HG02798 (cell line): ENCODE results near the gene CYP1A1.

Source experiments
- ATAC-seq: cut with Tn5 transposase; IDR thresholded peaks from one replicate; pipeline ENCODE4 v1.9.1; 2021; ENCODE audit warnings: mild to moderate bottlenecking; ENCODE audit not compliant: unreplicated experiment, poor library complexity

CYP1A1 gene, protein sequence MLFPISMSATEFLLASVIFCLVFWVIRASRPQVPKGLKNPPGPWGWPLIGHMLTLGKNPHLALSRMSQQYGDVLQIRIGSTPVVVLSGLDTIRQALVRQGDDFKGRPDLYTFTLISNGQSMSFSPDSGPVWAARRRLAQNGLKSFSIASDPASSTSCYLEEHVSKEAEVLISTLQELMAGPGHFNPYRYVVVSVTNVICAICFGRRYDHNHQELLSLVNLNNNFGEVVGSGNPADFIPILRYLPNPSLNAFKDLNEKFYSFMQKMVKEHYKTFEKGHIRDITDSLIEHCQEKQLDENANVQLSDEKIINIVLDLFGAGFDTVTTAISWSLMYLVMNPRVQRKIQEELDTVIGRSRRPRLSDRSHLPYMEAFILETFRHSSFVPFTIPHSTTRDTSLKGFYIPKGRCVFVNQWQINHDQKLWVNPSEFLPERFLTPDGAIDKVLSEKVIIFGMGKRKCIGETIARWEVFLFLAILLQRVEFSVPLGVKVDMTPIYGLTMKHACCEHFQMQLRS

DNA sequence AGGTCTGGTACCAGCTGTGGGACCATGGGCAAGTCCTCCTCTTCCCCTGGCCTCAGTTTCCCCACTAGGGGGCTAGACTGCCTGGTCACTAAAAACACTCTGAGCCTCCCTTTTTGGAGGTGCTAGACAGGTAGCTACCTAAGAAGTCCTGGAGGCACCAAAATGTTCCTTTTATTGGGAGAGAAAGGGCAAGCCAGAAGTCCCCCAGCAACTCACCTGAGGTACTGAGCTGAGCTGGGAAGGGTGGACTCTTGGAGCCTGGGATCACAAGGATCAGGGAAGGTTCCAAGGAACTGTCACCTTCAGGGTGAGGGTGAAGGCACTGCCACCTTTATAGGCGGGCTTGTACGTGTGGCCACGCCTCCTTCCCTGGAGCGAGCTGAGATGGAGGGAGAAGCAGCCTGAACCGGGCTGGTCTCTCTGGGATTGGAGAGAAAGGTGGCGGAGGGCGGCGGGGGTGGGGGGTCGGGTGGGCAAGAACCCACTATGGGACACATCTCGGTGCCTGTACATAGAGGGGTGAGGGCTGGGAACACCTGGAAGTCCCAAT, at the start of gene CYP1A1:
Gene CYP1A1 (minus strand): TSS at position 304 of the 550 bp plus-strand sequence. CDS start 2,431 bp downstream, outside the sequence.
- ATAC-seq, result no peak

DNA sequence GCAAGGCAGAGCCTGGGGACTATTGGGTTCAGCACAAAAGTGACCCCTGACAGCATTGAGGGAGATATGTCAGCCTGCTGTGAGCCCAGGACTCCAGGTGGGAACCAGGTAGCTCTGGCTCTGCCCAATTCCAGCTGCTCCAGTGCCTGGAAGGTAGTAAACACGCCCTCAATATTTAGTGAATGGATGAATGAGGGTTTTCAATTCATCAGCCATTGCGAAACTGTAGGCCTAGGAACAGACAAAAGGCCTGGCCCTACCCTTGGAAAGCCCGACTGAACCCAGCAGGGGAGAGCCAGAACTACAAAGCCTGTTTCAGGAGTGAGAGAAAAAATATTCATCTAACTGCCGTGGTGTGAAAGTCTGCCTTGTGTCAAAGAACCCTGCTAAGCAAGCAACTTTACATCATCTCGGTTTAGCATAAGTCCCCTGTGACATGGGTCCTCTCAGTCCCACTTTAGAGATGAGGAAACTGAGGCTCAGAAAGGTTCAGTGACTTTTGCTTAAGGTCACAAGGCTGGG, 48.5 kb upstream of the CYP1A1 start:
- ATAC-seq, result no peak

DNA sequence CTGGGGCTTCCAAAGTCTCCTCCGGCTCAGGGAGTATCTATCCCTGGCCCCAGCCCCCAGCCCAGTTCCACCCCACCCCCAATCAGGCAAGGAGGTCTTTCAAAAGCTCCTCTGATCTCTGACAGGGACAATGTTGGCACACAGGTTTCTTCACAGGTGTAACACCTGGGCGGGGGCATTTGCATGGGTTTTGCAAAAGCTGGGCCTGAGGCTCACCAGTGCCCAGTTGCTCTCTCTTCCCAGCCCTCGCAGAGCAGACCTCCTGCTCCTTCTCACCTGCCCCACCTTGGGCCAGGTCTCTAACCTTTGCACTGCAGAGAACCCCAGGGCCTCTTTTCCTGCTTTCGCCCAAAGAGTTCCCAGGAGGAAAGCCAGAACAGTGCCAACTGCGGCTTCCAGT, 48.0 kb upstream of the CYP1A1 start:
- no peak for ATAC-seq

DNA sequence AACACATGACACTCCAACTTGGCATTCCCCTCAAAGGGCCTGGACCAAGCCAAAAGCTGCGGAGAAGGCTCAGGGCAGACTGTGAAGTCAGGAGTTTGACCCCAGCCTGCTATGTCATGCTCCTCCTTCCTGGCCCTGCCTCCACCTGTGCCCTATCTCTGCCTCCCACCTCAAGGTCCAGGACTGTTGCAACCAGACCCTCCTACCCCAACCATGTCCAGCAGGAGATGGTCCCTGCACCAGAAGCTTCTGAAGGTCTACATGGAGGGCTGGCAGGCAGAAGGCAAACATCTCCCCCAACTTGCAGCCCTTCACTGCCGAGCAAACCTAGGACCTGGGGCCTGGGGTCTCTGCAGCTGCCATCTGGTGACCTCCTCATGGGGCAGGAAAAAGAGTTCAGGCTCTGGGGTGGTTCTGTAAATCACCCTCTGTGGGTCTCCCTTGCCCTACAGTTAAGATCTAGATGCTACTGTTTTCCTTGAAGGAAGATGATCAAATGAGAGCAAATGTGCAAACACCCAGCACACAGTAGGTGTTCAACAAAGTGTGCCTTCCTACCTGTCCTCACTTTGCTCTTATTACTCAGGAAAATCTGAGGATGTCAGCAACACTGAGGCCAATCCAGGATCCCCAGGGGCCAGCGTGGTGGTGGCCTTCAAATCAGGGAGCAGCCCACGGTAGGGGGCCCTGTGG, 45.0 kb upstream of the CYP1A1 start:
- ATAC-seq, result no peak

DNA sequence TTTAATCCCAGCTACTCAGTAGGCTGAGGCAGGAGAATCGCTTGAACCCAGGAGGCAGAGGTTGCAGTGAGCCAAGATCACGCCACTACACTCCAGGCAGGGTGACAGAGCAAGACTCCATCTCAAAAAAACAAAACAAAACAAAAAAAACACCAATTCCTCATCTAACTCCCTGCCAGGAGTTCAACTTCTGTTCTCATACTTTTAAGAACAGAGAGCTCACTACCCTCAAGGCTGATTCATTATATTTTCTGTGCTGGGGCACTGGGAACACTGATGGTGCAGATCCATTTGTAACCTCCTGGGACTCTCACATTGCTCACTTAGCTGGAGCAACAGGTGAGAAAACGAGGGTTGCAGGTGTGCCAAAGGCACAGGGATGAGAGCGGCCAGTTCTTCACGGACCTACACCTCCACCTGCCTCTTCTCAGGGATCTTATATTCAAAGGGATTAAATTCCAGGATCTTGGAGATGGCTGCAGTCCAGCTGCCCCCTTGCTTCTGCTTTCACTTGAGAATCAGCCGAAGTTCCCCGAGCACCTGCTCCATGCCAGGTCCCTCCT, 44.2 kb upstream of the CYP1A1 start:
- ATAC-seq, result no peak

DNA sequence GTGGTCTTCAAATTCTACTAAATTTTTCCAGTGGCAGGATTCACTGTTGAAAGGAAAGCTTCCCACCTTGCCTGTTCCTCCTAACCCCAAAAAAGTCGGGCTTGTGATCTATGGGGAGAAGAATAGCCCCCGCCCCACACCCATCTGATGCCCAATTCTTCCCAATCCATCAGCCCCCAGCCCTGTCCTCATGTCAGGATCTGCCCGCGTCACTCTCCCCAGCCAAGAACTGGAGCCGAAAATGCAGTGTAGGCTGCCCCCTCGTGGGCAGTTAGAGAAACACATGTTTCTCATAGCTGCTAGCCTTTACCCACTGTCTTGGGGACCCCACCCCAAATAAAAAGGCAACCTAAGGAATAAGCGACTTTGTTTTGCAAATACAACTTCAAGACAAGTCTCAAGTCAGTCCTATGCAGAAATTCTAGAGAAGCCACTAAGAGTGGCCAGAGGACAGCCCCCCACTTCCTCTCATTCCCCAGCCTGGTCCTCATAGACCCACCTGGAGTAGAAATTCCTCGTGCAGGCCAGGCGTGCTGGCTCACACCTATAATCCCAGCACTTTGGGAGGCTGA, 43.5 kb upstream of the CYP1A1 start:
- ATAC-seq, result no peak

DNA sequence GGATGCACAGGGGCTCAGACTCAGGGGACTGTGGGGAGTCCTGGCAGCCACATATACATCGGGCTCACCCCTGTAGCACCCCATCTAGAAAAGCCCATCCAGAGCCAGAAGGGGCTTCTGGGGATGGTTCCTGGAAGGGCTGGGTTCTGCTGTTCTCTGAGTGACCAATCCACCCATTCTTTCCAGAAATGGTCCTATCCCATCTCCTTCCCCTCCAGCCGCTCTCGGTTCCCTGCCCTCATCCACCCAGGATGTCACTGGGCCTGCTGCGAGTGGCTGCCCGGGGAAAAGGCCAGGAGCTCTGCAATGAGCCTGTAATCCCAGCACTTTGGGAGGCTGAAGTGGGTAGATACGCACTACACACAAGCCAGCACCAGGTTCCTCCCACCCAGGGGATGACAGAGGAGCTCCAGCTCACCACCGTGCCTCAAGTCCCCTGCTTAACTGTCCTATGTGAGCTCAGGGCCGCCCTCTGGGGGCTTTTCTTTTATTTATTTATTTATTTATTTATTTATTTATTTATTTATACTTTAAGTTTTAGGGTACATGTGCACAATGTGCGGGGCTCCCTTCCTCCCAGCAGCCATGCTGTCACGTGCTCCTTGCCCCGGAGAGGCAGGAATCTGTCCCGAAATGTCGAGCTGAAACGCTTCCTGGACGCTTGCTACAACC, 42.9 kb upstream of the CYP1A1 start:
- no peak for ATAC-seq

DNA sequence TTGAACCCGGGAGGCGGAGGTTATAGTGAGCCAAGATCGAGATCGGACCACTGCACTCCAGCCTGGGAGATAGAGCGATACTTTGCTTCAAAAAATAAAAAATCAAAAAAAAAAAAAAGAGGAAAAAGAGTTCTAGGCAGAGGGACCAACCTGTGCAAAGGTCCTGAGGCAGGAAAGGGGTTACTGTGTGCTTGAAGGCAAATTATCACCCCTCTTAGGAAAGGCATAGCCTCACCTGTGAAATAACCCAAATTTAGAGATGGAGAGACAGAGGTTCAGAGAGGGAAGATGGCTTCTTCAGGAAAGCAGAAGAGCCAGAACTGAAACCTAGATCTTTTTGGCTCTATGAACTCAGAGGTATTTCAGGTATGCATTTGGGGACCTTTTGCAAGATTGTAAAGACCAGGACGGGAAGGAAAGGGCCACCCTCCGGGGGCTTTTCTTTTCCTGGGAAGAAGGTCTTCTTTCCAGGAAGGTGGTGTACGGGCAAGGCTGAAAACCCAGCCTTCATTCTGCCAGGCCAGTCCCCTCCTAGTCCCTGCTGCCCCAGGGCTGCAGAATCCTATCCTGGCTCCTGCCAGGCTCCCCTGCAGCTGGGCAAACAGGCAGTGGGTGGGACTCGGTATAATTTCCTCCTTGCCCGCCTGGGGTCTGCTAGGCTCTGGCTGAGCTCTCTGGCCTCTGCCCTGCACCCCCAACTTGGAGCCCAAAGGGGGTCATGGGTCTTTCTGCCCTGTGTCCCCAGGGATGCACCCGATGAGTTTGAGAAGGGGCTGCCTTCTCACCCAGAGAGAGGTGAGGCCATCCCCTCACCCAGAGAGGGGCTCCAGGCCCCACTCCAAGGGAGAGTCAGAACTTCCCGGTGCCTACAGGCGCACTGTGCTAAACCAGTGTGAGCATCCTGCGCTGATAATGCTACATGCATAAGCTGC, 42.1 kb upstream of the CYP1A1 start:
- ATAC-seq, result no peak

DNA sequence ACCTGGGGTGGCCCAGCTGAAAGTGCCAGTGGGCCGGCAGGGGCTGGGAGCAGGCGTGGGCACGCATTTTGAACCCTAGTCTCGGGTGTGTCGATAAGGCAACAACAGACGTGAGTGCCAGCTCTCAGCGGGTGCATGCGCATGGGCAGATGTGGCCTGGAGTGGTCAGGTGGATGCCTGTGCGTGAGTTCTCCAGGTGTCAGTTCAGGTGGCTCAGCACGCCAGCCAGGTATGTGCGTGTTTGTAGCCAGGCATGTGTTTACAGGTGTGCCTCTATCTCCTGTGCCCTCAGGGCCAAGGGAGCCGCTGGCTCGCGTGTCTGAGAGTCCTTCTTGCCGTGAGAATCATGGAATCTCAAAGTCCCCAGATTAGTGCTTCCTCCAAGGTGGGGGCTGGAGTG, 38.1 kb upstream of the CYP1A1 start:
- no peak for ATAC-seq

DNA sequence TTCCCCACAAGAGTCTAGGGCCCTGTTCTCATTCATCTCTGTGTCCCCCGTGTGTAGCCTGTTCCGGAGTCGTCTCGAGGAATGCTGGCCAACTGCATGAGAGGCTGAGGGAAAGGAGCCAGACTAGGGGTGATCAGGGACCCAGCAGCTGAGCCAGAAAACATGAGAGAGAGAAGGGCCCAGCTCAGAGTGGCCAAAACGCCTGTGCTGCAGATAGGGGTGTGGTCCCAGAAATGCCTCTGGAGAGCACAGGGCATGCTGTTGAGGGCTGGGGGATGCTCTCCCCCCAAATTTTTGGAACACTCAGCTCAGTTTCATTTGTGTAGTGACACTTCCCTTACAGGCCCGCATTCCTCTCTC, 37.4 kb upstream of the CYP1A1 start:
- no peak for ATAC-seq

DNA sequence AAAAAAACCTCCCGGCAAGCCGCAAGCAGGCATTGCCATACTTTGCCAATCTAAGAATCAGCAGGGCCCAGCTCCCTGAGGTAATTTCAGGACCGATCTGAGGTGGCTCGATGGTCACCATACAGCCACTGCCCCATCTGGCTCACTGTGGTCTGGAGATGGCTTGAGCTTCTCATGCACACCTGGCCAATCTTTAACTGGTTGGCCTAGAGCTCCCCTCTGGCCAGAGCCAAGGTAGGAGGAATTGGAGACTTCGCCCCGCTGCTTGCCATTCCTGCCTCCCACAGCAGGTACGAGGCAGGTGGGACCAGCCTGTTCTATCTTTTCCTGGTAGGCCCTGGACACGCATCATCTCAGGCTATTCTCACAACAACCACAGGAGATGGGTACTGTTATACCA, 33.4 kb upstream of the CYP1A1 start:
- no peak for ATAC-seq

DNA sequence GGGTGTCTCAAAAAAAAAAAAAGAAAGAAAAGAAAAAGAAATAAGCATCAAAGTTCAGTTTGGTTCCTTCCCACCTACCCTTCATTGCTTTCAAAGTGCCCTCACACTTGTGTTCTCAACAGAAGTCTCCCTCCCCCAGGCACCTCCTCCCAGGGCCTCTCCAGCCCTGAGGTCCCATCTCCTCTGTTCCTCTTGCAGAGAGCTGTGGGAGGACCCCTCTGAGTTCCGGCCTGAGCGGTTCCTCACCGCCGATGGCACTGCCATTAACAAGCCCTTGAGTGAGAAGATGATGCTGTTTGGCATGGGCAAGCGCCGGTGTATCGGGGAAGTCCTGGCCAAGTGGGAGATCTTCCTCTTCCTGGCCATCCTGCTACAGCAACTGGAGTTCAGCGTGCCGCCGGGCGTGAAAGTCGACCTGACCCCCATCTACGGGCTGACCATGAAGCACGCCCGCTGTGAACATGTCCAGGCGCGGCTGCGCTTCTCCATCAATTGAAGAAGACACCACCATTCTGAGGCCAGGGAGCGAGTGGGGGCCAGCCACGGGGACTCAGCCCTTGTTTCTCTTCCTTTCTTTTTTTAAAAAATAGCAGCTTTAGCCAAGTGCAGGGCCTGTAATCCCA, 29.4 kb upstream of the CYP1A1 start:
- ATAC-seq, result no peak

DNA sequence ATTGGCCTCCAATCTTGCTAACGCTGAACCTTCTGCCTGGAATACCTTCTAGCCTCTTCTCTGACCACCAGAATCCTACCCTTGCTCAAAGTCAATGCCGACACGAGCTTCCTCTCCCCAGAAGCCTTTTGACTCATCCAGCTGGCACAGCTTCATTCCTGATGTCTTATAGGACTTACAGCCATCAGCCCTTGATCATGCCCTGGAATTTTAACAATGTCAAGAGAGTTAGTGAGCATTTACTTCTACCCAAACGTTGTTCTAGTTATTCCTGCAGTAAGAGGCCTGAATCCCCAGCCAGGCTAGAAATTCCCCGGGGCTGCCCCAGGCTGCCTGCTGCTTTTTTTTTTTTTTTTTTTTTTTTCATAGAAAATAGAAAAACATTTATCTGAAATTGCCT, 27.2 kb upstream of the CYP1A1 start:
- no peak for ATAC-seq

DNA sequence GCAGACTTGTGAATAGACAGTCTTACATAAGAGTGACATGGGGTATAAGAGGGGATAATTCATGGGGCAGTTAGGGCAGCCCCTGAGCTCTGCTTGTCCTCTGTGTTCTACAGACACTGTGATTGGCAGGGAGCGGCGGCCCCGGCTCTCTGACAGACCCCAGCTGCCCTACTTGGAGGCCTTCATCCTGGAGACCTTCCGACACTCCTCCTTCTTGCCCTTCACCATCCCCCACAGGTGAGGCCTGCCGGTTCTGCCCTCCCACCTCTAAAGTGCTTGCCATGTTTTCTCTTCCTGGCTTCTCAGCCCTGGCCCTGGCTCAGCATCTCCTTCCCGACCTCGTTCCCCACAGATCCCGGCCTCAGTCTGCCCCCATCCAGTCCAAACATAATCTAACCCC, 26.7 kb upstream of the CYP1A1 start:
- no peak for ATAC-seq

DNA sequence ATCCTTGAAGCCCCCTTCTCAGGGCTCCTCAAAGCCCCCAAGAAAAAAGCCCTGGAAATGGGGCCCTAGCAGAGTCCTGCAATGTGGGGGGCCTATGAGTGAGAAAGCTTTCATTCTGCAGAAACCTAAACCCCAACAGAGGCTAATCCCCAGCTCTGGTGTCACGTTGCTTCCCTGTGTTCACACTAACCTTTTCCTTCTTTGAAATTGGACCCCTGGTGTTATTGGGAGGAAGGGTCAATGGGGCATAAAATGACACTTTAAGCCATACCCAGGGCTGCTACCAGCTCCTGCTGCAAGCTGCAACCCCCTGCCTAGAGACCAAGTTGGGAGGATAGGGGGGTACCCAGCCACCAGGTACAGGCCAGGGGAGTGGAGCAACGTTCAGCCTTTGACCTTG, 25.4 kb upstream of the CYP1A1 start:
- no peak for ATAC-seq

DNA sequence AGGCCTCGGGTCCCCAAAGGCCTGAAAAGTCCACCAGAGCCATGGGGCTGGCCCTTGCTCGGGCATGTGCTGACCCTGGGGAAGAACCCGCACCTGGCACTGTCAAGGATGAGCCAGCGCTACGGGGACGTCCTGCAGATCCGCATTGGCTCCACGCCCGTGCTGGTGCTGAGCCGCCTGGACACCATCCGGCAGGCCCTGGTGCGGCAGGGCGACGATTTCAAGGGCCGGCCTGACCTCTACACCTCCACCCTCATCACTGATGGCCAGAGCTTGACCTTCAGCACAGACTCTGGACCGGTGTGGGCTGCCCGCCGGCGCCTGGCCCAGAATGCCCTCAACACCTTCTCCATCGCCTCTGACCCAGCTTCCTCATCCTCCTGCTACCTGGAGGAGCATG, 24.5 kb upstream of the CYP1A1 start:
- ATAC-seq, result no peak

DNA sequence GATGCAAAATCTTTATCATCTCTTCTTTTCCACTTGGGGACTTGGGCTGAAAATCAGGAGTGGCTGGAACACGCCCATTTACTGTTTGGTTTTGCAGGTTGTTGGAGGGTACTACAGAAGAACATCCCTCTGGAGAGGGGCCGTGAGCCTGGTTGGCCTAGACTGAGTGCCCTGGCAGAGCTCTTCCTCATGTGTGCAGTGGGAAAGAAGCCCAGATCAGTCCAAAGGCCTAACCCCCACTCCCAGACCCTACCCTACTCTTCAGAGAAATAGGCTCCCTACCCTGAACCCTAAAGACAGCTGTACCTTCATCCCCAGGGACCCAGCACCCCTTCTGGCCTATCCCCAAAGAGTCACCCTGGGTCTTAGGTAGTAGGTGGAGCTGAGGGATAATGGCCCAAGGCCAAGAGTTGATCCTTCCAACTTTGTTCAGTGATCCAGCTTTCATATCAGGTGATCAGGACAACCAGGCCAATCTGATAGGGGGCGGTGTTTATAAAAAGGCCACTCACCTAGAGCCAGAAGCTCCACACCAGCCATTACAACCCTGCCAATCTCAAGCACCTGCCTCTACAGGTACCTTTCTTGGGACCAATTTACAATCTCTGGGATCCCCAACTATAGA, 23.1 kb upstream of the CYP1A1 start, which contains the start of gene CYP1A2:
Gene CYP1A2 (plus strand): TSS at position 524 of the 625 bp plus-strand sequence. CDS start 894 bp downstream, outside the sequence.
- ATAC-seq, result no peak

DNA sequence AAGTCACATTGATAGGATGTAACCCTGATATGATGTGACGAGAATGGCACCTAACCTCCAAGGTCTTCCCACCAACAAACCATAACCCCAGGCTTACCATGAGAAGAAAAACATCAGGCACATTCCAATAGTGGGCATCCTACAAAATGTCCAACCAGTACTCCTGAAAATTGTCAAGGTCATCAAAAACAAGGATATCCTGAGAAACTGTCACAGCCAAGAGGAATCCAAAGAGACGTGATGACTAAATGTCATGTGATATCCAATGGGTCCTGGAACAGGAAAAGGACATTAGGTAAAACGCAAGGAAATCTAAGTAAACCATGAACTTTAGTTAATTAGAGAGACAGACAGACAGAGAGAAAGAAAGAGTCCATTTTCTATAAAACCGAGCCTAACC, 21.1 kb upstream of the CYP1A1 start:
- no peak for ATAC-seq
